ENCODE results near the gene NAB1. TPM values are rescaled to one million over a fixed set of nuclear protein-coding genes. Genes with fewer than 3 reads are reported as not detected.

The NAB1 gene, protein sequence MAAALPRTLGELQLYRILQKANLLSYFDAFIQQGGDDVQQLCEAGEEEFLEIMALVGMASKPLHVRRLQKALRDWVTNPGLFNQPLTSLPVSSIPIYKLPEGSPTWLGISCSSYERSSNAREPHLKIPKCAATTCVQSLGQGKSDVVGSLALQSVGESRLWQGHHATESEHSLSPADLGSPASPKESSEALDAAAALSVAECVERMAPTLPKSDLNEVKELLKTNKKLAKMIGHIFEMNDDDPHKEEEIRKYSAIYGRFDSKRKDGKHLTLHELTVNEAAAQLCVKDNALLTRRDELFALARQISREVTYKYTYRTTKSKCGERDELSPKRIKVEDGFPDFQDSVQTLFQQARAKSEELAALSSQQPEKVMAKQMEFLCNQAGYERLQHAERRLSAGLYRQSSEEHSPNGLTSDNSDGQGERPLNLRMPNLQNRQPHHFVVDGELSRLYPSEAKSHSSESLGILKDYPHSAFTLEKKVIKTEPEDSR
- total RNA-seq, result 20.0 and 27.4 TPM in 2 replicates

DNA sequence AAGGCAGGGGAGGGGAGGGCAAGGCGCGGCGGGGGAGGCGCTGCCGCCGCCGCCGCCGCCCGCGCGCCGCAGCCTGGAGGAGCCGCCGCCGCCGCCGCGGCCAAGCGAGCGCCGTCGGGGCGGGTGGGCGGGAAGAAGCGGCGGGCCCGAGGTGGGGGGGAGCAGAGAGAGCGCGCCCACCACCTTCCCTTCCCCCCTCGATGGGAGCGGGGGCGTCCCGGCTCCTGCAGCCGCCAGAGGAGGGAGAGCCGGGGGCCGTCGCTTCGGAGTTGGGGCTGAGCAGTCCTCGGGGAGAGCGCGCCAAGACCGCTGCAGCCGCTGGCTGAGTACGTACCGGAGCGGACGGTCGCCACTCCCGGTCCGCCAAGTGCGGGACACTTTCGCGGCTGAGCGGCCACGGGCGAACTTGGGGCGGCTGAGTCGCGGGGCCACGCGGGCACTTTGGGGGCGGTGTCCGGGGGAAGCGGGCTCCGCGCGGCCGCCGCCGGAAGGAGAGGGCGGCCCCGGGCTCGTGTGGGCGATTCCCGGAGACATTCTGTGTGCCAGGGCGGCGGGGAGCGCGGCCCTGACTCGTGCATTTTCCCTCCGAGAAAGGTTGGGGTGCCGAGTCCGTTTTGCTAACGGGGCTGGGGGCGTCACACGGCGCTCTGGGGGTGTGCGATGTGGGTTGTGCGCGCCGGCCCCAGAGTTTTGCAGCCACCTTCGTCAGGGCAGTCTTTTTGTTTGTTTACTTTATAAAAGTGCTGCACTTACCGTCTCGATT is at the start of gene NAB1:
NAB1 (plus strand) TSS at position 49 of the 763 bp plus-strand sequence. CDS start 10,094 bp downstream, outside the sequence.

Other genes starting within 250 kb of the NAB1 start
- 8.7 and 11.5 TPM in 2 replicates for gene MFSD6, start 240.7 kb upstream of the NAB1 start, total RNA-seq
- 4.3 and 6.6 TPM in 2 replicates for gene NEMP2, start 114.4 kb upstream of the NAB1 start, total RNA-seq
- 51.0 and 52.2 TPM in 2 replicates for gene GLS, start 231.7 kb downstream of the NAB1 start, total RNA-seq

All from myometrial cell (primary cell).